Measurements from ENCODE around the gene CLEC4A.
"Not testable (repeated sequence)": the region's sequence is repeated elsewhere in the genome, so short reads cannot be mapped to it uniquely, and the experiment has no call there.

Gene CLEC4A

DNA sequence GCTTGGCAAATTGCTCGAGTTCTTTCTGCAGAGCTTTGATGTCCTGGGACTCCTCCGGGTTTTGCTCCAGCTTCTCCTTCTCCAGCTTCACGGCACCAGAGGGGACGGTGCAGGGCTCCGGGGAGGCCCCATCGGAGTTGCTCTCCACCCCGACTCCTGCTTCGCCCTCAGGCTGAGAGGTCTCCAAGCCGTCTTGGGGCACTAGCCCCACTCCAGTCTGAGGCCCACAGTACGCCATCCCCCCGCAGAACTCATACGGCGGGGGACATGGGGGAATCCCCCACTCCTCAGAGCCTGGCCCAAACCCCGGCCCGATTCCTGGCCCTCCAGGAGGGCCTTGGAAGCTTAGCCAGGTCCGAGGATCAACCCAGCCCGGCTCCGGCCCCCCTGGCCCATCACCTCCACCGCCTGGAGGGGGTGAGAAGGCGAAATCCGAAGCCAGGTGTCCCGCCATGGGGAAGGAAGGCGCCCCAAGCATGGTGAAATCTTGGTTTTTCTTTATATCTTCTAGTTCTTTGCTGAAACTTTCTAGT, 11.0 kb downstream of the CLEC4A start:
- DNase-seq = not testable (repeated sequence)

DNA sequence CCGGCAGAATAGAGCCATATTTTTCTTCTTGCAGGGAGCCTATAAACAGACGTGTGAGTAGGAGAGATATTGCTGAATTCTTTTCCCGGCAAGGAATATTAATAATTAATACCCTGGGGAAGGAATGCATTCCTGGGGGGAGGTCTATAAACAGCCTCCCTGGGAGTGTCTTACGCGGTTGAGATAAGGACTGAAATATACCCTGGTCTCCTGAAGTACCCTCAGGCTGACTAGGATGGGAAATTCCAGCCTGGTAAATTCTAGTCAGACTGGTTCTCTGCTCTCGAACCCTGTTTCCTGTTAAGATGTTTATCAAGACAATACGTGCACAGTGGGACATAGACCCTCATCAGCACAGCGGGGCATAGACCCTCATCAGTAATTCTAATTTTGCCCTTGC, 18.2 kb downstream of the CLEC4A start:
- not testable (repeated sequence) for DNase-seq

DNA sequence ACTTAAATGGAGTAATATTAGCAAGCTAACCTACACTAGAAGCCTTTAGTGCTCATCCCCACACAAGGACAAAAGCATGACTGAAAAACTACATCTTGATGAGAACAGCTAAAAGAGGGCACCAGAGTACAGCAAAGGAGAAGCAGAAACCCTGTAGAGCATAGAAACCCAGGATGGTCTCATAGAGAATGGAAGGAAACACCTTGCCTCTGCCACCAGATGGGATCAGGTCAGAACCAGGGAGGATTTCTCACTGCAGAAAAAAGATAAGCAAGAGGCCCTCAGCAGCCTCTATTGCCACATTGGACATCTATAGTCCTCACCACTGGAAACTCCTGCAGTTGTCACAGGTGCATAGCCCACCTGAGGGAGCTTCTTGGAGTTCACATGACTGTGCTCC, 19.8 kb downstream of the CLEC4A start:
- DNase-seq = no peak

DNA sequence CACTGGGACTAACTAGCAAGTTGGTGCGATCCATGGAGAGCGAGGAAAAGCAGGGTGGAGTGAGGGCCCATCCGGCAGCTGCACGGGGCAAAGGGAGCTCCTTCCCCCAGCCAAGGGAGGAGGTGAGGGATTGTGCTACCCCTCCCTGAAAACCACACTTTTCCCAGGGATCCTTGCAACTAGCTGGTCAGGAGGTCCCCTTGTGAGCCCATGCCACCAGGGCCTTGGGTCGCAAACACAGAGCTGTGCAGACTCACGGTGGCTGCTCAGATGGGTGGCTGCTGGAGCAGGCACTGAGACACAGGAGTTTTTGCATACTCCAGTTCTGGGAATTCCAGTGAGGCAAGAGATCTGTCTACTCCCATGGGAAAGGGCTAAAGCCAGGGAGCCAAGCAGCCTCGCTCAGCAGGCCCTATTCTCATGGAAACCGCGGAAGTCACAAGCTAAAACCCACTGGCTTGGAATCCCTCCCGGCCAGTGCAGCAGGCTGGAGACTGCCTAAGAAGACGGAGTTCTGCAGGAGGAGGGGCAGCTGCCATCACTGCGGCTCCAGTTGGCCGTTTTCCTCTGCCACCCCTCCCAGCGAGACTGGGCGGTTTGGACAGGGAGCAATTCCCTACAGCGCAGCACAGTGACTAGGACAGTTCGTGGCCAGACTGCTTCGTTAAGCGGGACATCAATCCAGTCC, 22.5 kb downstream of the CLEC4A start:
- DNase-seq = no peak

DNA sequence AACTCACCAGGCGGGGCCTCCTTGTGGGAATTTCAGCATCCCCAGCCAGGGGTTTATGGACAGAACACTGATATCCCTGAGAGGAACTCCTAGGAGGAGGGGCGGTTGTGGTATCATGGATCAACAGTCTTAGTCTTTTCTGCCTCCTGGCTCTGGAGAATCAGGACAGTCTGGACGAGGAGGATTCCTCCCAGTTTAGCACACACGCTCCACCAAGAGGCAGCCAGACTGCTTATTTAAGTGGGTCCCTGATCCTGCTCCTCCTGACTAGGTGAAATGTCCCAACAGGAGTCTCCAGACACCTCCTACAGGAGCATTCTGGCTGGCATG, 23.0 kb downstream of the CLEC4A start:
- no peak for DNase-seq

DNA sequence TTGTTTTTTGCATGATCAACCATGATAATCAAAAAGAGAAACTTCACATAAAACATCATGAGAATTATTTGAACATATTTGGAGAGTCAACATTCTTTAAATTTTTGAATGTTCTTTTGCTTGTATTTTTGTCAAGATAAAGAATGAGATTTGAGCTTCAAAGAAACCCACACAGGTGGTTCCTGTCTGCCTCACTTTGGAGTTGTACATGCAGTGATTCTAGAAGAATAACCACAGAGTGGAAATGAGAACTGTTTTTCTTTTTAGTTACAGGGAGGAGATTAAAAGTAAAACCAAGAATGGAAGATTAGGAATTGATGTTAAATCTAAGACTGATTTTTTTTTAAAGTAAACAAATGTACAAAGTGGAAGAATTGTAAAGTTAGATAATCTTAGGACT, 31.1 kb downstream of the CLEC4A start:
- no peak for DNase-seq

DNA sequence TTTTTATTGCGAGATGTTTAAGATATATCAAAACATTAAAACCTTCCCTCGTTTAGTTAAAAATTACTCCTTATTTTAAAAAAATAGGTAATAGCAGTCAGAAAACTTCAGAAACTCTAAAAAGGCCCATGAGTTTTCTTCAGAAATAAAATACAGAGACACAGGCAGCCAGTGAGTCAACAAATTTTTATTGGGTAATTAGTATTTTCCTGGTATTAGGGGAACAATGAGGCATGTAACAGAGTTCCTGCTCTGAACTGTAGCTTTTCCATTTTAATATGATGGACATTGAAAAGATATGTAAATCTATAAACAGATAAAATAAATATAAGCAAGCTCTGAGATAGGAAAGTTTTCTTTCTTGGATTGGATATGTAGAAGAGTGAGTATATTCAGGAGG, 33.0 kb downstream of the CLEC4A start:
- DNase-seq = no peak

DNA sequence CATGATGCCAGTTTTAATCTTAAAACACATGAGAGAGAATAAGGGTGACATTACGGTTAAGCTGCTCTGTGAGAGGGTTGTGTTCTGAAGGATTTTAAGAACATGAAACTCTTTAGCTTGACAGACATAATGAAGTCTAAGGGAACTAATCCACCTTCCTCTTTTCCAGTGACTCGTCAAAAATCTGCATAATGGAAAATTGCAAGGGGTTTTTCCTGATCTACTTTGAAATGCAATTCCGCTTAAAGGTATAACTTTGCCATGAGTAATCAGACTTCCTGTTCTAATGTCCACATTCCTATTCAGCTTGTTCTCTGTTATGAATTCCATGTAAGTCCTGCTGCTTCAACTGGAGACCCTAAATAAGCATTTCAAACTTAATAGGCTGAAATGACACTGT, 33.4 kb downstream of the CLEC4A start, which contains the start of gene ZNF705A:
Gene ZNF705A, plus strand, starts transcription at position 171 of the 400 bp plus-strand sequence. CDS start 15,611 bp downstream, outside the sequence.
- DNase-seq = no peak

DNA sequence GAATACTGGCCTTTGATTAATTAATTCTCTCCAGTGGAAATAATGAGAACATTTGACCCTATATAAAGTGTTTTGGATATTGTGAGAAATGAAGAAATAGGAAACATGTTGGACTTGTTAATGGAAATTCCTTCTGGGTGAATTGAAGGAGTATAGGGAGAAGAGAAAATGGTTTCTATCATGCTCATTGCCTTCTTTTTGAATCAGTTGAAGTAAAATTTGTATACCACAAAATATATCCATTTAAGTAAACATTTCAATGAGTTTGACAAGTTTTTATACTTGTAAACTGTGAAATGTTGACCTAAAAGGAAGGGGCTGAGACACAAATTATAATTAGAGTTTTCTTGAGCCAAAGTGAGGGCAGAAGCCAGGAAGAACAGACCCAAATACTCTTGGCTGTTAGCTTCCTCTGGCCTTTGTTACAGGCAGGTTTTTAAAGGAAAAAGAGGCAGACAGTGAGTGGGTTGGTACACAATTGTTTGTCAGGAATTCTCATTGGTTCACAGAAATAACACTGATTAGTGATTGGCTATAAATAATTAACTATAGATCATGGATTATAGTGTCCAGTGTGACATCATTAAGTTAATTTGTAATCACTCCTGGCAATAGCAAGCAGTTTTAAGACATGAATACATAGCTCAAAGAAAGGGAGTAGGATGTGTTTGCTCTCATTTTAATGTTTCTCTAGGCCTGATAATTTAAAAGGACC, 34.2 kb downstream of the CLEC4A start:
- DNase-seq = no peak

DNA sequence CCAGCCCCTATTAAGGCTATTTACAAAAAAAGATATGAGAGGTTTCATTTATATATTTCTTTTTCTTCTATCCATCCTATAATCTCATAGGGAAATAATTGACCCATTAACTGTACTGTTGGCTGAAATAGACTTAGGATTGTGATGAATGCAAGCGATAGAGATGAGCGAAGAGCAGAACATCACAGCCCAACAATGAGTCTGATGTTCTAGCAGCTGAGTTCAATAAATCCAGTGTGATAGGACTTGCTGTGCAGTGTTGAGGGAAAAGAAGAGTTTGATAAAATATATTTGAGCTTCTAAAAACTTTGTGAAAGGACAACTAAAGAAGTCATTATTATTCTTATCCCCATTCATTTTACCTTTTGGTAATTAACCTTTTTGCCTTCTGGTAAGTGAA, 49.5 kb downstream of the CLEC4A start:
- not testable (repeated sequence) for DNase-seq

DNA sequence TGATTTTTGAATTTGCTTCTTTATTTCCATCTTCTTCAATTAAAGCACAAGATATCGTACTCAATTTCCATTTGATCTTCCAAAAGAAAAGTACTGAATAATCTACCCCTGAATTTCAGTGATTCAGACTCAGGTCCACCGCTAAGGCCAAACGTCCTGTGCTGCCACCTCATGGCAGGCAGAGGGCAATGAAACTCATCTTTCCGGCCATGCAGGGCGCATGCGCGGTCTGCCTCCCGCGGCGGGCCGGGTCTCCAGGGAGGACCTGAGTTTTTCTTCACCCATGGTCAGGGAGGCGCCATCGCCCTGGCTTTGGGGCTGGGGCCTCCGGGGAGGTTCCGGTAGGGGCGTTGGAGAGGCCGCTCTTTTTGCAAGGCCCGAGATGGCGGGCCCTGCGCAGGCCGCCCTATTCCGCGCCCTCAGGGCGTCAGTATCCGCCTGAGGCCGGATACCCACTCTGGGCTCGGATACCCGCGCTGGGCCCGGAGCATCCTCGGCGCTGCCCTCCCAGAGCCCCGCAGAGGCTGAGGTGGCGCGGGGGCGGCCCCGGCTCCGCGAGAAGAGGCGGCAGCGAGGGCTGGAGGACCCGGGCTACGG, 56.7 kb downstream of the CLEC4A start:
- peak; percentile 27 for DNase-seq

DNA sequence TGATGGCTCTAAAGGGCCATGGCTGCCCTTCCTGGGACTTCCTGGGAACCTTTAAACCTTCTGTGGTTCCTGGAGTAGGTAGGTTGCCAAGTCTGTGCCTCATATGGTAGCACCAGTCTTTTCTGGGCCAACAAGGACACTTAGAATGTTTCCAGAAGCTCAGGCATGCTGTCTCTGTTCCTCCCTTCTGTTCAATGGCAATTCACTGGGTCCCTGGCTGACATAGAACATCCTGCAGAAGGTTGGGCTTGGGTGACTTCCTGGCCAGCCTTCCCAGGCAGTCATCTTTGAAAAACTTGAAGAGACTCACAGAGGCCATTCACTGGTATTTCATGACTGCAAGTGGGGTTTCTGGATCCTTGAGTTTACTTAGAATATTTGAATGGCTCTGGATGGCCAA, 57.9 kb downstream of the CLEC4A start:
- DNase-seq = not testable (repeated sequence)

DNA sequence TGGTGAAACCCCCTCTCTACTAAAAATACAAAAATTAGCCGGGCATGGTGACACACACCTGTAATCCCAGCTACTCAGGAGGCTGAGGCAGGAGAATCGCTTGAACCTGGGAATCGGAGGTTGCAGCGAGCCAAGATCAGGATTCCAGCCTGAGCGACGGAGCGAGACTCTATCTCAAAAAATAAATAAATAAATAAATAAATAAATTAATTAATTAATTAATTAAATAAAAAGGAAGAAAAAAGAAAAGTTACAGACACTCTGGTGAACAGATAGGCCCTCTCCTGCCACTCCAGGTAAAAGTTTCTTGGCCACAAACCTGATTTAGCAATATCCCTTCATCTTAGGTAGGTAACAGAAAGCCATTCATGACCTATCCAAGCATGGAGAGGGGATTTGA, 59.5 kb downstream of the CLEC4A start:
- not testable (repeated sequence) for DNase-seq

DNA sequence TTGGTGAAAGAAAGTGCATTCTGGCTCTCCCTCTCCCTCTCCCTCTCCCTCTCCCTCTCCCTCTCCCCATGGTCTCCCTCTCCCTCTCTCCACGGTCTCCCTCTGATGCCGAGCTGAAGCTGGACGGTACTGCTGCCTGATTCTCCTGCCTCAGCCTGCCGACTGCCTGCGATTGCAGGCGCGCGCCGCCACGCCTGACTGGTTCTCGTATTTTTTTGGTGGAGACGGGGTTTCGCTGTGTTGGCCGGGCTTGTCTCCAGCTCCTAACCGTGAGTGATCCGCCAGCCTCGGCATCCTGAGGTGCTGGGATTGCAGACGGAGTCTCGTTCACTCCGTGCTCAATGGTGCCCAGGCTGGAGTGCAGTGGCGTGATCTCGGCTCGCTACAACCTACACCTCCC, 59.9 kb downstream of the CLEC4A start:
- not testable (repeated sequence) for DNase-seq

DNA sequence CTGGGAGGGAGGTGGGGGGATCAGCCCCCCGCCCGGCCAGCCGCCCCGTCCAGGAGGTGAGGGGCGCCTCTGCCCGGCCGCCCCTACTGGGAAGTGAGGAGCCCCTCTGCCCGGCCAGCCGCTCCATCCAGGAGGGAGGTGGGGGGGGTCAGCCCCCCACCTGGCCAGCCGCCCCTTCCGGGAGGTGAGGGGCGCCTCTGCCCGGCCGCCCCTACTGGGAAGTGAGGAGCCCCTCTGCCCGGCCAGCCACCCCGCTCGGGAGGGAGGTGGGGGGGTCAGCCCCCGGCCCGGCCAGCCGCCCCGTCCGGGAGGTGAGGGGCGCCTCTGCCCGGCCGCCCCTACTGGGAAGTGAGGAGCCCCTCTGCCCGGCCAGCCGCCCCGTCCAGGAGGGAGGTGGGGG, 60.8 kb downstream of the CLEC4A start:
- not testable (repeated sequence) for DNase-seq

DNA sequence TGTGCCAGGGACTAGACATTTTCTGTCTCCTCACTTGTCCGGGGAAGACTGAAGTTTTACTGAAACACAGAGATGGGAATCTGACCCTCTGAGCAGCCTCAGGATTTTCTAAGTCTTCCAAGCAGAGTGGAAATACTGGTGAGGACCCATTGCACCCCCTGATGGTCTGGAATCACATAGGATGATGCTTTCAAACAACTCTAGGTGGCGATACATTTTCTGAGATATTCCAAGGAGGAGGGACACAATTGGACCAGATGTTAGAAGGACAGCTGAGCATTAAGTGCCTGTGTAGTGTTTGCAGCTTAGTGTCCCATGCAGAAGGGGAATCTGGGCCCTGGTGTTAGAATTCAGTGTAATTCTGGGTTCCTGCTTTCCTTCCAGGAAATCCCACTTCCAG, 64.7 kb downstream of the CLEC4A start:
- not testable (repeated sequence) for DNase-seq
